ENCODE data around the gene DHCR24. TPM values are rescaled to one million over a fixed set of nuclear protein-coding genes. Genes with fewer than 3 reads are reported as not detected.

Gene DHCR24
- total RNA-seq, 1 donor from 2014 or later = 103 TPM

DNA sequence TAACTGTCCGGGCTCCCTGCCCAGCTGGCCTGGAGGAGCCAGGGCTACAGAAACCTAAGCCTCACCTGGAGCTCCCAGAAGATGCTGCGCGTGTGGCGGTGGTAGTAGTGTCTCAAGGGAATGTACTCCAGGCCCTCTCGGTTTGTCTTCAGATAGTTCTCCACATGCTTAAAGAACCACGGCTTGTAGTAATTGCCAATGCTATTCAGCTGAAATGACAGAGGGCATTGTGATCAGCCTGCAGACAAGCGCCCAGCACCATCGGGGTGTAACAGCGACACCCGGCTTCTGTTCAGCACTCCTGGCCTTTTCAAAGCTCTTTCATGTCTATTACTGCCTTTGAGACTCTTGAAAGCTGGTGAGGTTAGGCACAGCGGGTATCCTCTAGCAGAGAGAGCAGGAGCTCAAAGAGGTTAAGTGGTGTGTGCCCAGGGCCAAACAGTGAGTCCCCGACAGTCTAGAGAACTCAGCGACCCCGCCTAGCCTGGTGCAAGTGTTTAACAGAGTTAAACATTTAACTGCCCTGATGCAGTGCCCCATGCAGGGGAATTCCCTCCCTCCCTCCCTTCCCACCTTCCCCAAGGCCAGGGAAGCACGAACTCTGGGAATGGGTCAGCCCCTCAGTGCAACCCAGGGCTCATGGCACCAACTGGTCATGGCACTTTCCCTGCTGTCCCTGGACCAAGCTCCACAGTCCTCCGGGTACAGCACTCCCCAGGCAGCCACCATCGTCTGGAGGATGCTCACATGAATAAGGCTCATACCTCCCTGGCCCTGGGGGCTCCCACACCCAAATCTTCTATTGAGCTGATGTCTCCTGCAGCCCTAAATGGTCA is 21.5 kb downstream of the DHCR24 start:
- no peak for DNase-seq (ENCODE audit: low read depth in 2 of 2)

DNA sequence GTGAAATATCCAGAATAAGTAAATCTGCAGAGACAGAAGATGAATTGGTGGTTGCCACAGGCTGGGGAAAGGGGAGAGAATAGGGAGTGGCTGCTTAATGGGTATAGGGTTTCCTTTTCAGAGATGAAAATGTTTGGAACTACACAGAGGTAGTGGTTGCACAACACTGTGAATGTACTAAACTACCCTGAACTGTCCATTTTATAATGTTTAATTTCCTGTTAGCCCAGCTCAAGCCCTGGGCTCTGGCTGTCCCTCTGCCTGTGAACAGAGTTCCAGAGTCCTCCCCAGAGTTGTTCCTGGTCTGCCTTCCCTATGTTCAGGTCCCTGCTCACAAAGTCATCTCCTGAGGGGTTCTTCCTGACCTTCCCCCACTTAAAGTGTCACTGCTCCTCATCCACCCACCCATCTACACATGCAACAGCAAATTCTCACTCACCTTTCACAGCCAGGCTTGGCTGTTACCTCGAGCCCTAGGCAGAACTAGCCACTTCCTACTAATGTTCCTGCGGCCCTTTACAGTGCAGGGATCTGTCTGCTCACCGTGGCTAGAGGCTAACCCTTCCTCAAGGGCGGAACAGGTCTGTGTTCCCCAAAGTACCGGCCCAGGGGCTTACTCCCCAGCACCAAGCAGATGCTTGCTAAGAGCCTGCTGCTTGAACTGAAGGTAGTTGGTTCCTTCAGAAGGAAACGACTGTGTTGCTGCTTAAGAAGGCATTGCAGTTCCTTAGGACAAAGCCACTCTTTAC is 22.4 kb downstream of the DHCR24 start:
- no peak for DNase-seq (ENCODE audit: low read depth in 2 of 2)

DNA sequence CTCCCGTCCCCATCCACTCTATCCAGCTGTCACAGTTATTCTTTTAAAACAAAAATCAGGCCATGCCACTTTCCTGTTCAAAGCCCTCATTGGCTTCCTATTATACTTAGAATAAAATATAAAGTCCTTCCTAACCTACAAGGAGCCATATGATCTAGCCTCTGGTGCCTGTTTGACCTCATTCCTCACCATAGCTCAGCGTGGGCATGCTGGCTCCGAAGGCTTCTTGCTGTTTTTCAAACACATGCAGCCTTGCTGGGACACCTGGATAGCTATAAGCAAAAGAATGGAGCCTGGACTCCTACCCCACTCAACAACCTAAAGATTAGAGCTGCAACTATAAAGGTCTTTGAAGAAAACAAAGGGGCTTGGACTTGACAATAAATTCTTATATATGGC is 23.7 kb downstream of the DHCR24 start:
- no peak for DNase-seq (ENCODE audit: low read depth in 2 of 2)

DNA sequence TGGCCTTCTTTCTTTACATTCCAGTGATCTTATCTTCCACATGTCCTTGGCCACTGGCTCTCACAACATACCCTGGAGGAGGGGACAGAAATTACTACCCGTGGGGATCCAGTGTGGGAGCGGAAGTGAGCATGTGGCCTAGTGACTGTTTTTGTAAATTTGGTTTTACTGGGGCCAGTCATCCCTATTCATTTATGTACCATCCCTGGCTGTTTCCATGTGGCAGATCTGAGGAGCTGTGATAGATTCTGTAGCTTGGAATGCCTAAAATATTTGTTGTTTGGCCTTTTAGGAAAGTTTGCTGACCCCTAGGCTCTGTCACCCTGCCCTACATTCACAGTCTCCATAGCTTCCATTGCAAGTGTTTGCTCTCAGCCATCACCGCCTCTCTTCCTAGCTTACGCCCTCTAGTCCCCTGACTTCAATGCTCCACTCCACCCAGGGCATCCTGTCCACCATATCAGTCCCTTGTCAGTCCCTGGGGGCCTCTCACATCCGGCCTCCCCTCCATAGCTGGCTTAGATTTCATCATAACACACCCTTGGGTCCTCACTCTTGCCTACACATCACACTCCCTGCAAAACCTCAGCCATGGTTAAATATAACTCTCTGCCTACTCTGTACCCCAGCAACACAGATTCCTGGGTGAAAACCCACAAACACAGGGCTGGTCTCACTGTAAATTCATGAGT is 25.8 kb downstream of the DHCR24 start:
- DNase-seq (ENCODE audit: low read depth in 2 of 2) = no peak

DNA sequence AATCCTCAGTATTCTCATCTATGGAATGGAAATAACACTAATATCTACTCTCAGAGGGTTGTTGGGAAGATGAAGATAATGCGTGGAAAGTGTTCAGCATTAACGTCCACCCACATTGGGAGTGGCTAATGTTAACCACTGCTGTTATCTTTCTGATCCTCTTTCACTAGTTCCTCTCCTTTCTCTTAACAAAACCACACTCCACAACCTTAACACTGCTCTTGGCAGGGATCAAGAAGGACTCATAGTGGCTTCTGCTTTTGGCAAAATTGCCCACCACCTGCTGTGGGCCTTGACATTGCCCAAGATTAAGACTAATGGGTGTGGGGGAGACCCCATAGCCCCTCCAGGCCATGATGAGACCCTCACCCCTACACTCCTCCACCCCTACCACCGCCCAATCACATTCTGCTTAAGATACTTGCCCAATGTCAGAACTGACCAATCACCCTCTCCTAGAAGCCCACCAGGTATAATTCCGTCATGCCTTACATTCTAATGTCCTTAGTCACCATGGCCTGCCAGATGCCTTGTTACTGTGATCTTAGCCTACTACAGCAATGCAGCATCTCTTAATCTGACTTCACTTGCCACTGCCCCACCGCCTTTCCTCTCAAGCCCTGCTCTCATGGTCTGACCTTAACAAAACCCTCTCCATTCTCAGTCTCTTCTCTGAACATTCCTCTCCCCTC is 27.1 kb downstream of the DHCR24 start:
- no peak for DNase-seq (ENCODE audit: low read depth in 2 of 2)

DNA sequence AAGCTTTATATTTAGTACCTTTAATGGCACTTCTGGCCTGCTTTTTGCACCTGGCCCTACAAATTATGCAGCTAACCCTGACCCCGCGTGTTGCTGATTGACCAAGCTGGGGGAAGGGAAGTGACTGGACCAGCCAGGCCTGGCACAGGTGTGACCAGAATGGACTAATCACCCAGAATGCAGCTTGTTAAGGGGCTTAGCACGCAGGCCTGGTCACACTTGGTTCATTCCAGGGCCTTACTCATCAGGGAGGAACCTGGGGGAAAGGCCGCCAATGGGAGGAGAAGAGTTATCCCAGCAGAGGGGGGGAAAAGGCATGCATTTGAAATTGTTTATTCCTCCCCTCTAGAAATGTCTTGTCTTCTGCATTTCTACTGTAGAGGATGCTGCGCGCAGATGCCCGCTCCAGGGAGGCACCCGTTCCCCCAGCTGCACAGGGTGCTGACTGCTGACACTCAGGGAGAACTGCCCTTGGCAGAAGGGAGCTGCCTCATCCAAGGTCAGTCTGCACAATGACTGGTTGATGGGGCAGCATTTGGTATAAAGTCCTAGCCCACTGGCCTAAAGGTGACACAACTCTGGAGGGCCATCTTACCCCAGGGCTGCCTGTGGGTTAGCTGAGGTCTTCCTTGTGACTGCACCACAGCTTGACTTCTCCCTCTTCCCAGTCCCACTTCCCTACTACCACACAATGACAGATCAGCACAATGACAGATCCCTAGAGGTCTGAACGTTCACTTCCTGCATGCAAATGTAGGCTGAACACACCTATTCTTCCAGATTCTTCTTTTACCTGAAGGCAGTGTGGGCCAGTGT is 29.0 kb downstream of the DHCR24 start:
- DNase-seq (ENCODE audit: low read depth in 2 of 2) = no peak

DNA sequence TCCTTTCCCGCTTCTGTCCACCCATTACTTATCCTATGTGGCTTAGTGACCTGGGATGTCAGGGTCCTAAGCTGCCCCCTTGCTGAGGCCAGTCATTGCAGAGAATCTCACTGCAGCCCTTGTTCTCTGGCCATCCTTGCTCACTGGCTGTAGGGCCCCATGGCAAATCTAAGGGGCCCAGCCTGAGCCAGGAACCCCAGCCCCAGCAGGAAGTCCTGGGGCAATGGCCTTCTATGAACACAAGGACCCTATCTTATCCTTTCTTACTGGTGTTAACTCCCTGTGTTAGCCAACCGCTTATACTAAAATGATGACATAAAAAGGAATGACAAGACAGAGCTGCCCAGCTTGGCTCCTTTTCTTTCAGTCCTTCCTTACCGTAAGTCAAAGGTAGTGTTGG is 29.9 kb downstream of the DHCR24 start:
- DNase-seq (ENCODE audit: low read depth in 2 of 2) = no peak

DNA sequence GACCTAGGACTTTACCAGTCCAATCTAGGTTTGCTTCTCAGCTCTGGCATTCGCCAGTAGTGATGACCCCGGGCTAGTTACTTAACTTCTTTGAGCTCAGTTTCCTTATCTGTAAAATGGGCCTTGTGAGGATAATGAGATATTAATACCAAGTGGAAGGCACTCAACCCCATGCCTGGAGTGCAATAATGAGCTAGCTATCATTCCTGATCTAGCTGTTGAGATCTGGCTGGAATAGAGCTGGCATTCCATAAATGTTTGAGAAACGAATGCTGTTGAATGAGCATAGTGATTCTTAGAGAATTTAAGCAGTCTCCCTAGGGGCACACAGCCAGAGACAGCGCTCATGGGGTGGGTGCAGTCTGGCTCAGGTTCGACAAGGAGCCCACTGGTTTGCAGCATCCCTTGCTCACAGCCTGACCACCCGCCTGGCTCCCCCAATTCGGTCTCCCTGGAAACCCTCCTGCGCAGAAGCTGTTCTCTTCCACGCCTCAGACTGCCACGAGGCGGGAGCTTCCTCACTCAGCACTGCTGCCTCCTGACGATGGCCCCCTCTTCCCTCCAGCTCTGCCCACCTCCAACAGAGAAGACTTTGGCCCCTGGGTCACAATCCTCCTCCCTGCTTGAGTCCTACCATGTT is 32.5 kb downstream of the DHCR24 start:
- DNase-seq (ENCODE audit: low read depth in 2 of 2) = no peak

DNA sequence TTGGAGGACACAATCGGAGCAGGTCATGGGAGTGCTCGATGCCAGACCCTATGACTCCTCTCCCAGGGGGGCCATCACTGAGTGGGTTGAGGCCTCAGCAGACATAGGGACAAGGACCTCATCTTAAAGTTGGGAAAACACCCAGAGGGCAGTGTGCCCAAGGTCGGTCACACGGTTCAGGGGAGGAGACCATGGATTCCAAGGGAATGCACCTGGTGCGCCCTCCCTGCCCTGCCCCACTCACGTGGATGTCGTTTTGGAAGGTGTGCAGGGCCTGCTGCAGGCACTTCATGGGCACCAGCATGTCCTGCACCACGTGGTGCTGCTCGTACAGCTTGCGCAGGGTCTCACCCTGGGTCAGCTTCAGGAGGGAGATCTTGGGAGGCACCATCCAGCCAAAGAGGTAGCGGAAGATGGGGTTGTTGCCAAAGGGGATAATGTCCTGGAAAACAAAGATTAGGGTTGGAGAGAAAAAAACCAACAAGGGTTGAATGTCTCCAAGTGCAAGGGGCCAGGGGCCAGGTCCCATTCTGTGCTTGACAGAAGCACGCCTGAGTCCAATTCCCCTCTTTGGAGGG is 33.1 kb downstream of the DHCR24 start:
- no peak for DNase-seq (ENCODE audit: low read depth in 2 of 2)

DNA sequence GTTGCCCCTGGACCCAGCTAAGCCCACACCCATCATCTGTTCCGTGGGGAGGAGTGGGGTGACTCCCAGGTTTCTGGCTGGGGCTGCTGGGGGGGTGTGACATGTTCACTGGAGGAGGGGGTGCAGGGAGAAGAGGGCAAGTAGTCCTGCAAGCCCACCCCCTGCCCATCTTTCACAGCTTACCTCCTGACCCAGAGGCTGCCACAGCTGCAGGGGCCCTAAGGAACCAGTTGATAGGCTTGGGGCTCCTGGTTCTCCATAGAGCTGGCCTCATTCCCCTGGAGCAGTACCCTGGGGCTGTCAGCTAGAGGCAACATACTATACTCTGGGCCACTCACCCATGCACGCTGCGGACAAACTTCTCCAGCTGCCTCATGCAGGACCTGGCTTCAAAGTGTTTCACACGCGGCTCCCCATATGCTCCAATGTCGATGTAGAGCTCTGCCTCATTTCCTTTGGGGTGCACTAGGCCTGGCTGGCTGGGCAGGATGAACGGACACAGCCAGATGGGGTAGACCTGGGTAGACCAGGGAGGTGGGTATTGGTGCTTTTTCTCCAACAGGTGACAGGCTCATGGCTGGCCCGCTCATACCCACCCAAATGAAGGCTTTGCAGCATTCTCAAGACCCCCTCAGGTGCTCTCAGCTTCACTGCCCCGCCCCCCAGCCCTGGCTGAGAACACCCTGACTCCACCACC is 33.8 kb downstream of the DHCR24 start:
- no peak for DNase-seq (ENCODE audit: low read depth in 2 of 2)

DNA sequence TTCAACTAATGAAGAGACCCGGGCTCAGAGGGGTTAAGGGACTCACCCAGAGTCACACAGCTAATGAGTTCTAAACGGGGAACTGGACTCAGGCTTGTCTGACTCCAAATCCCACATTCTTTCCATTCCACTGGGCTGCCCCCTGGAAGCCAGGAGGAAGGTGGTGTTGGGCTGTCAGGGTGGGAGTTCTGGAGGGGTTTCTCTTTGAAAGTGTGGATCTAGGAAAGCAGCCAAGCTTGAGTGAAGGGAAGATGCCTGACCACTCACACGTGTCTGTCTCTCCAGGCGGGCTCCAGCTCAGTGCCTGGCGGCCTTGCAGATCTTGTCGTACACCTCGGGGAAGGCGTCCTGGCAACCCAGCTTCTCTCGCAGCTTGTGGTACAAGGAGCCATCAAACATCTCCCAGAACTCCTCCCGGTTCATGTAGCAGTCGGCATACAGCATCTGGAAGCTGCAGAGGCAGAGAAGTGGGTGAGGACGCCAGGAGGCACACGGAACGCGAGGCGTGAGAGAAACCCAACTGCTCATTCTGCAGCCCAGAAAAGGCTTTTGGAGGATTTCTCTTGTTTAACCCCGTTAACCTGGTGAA is 35.0 kb downstream of the DHCR24 start:
- DNase-seq (ENCODE audit: low read depth in 2 of 2) = no peak

DNA sequence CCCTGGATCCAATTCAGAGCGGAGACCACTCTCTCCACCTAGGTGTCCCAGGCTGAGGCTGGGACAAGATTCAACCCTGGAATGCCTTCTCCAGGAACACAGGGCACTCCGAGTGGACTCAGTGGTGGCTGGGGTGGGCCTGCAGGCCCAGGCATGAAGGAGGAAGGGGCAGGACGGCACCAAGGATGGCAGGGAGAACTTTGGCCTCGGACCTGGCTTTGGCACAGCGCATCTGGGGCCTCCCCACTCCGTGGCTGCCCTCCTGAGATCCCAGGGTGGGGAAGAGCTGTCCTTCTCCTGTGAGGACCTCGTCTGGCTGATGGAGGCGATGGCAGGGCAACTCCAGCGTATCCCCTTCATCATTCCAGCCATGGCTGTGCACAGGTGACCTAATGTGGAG is 35.6 kb downstream of the DHCR24 start:
- DNase-seq (ENCODE audit: low read depth in 2 of 2) = no peak

DNA sequence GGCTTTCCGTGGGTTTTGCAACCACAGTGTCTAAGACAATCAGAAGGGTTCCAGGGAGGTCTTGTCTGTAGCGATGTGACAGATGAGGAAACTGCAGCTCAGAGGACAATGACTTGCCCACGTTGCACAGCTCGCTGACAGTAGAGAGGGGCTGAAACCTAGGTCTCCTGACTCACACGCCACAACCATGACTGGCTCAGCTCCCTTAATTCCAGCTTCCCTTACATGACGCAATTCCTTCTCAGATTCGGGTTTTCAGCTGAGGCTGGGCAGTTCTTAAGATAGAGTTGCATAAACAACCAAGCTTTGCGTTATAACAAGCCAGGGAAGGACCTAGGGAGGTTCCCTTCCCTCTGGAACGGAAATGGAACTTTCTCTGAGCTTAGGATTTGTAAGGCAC is 36.3 kb downstream of the DHCR24 start:
- no peak for DNase-seq (ENCODE audit: low read depth in 2 of 2)

DNA sequence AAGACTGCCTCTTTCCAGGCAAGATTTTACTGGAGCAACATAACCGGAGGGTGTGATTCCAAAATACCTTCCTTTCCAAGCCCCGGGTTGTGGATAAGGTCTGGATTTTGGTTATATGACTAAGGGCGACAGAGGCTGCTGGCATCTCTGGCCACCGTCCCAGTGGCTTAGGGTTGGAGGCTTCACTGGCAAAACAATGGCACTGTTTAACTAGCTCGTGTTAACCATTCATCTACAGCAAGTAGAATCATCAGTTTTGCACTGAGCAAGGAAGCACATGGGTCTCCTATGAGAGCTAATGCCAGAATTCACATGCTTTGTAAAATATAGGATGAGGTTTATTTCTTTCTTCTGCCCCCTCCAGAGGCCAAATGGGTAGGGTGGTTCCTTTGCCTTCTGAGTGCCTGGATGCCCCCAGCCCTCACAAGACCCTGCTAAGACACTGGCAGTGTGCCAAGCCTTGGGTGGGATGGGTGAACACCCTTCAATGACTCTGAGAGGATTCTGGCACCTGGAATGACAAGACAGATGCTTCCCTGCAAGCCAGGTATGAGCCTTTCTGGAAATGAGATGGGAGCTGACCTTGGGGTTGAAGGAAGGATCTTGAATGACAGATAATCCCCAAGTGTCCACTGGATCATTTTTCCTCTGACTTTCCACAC is 36.8 kb downstream of the DHCR24 start:
- no peak for DNase-seq (ENCODE audit: low read depth in 2 of 2)

DNA sequence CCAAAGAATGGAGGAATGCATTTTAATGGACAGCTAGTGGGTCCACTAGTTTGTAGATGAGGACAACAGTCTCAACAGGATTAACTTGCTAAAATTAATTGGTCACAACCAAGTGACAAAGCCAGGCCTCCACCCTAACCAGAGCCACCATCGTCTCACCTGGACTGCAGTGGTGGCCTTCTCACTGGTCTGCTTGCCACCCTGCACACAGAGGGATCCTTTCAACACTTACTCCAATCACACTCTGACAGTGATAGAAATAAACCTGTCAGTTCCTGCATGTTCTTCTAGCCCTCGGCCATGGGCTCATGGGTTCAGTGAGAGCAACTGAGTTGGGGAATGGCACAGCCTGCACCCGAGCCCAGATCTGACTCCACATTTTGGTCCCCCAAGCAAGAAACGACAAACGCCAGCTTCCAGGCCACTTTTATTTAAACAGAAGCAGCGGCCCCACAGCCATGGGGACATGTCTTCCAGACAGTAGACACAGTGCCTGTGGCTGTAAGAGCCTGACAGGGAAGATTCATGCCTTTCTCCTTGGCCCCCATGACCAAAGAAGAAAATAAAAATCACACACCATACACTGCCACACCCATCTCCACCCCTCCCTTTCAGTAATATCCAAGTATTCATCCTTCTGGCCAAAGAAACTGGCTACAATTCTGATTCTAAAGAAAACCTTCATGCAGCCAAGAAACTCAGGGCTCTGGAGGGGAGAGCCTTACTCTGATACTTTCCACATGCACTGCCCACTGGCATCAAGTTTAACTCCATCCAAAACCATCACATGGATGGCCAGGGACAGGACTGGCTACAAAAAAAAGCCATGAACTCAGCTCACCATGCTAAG is 37.6 kb downstream of the DHCR24 start:
- no peak for DNase-seq (ENCODE audit: low read depth in 2 of 2)

DNA sequence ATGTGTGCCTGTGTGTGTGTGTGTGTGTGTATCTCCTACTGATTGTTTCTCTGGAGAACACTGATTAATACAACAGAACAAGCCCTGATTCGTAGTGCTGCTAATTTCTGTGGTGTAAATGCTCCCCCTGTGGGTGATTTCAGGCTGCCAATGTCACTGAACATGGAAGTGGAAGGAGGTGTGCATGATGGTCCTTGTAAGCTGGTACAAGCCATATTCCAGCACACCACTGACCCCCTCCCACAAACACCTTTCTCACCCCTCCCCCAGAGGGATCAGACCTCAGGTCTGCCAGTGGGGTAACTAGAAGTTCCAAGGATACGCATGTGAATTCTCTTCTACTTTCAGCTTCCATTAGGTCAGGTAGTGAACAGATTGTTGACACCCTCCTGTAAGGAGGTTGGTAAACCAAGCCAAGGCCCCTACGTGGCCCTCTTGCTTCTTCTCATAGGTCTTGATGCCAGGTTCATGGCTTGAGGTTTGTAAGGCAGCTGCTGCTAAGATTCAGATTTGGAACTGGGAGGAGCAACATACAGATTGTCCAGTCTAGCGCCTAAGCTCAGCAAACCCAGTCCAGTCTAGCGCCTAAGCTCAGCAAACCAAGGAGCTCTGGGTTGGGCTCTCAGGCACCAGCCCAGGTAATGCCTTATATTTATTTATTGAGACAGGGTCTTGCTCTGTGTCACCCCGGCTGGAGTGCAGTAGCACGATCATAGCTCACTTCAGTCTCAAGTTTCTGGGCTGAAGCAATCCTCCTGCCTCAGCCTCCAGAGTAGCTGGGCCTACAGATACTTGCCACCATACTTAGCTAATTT is 38.7 kb downstream of the DHCR24 start:
- DNase-seq (ENCODE audit: low read depth in 2 of 2) = no peak
